Omental fat pad (tissue), 4 donors: Measurements from ENCODE around the gene ZMIZ1. TPM values are rescaled to one million over a fixed set of nuclear protein-coding genes. Genes with fewer than 3 reads are reported as not detected.
"Not testable (repeated sequence)": the region's sequence is repeated elsewhere in the genome, so short reads cannot be mapped to it uniquely, and the experiment has no call there.

Experiments
- ATAC-seq: fragments of 150-250 bp; one replicate; pipeline ENCODE4 v1.9.1; 2016; ENCODE audit warnings: mild to moderate bottlenecking, moderate library complexity; ENCODE audit not compliant: low FRiP score
- DNase-seq: peaks from one replicate; pipeline ENCODE4 v3.0.0-alpha.2; 2019; ENCODE audit warnings: low spot score
- CTCF ChIP-seq, 3 donors: fragments of 450-650 bp; IDR thresholded peaks; one replicate each; pipeline ENCODE4 v1.5.1; 2016 to 2017; ENCODE audit warnings: antibody characterized with exemption in 3 of 3, mild to moderate bottlenecking in 3 of 3, moderate library complexity in 2 of 3
- total RNA-seq, 4 donors: library from RNA; depleted of rRNA; stranded (reverse); fragments of >200 nt; gene quantifications; one replicate each; pipeline ENCODE4 v1.1.0, GENCODE V29; 2016

ZMIZ1 gene
- total RNA-seq, 4 donors from 2014 or later: 24.2 to 64.8 (median 43.1) TPM

GRCh38 chr10:79031723-79032122, 37.0 kb upstream of the ZMIZ1 start:
- ATAC-seq: no peak
- no peak for TF ChIP-seq CTCF (IDR thresholded peaks at IDR 0.05)
- DNase-seq: no peak

GRCh38 chr10:79034271-79034876, 34.4 kb upstream of the ZMIZ1 start:
- ATAC-seq: no peak

GRCh38 chr10:79036416-79036815, 32.4 kb upstream of the ZMIZ1 start:
- ATAC-seq, DNase-seq: not testable (repeated sequence)

More at GRCh38 chr10:79034271-79034876, 34.4 kb upstream of the ZMIZ1 start:
- DNase-seq: no peak
- no peak for TF ChIP-seq CTCF (IDR thresholded peaks at IDR 0.05)

- no peak for DNase-seq
- no peak for ATAC-seq
- no peak for TF ChIP-seq CTCF (IDR thresholded peaks at IDR 0.05)
These were observed 30.5 kb upstream of the ZMIZ1 start for GRCh38 chr10:79038104-79038840.

- DNase-seq: no peak
- no peak for ATAC-seq
- TF ChIP-seq CTCF (IDR thresholded peaks at IDR 0.05): no peak
These were observed 29.9 kb upstream of the ZMIZ1 start for GRCh38 chr10:79038841-79039201.

- ATAC-seq: no peak
- DNase-seq: no peak
- no peak for TF ChIP-seq CTCF (IDR thresholded peaks at IDR 0.05)
These were observed 25.9 kb upstream of the ZMIZ1 start for GRCh38 chr10:79042639-79043411.

GRCh38 chr10:79044036-79044632, 24.6 kb upstream of the ZMIZ1 start:
- TF ChIP-seq CTCF (IDR thresholded peaks at IDR 0.05): no peak
- ATAC-seq: no peak
- DNase-seq: no peak
